HG03039 (cell line): ENCODE data around the gene HLF.

ENCODE experiments used
- ATAC-seq: cut with Tn5 transposase; IDR thresholded peaks from one replicate; pipeline ENCODE4 v1.9.1; 2021; ENCODE audit warnings: mild to moderate bottlenecking, moderate library complexity; ENCODE audit not compliant: unreplicated experiment

Gene HLF, protein sequence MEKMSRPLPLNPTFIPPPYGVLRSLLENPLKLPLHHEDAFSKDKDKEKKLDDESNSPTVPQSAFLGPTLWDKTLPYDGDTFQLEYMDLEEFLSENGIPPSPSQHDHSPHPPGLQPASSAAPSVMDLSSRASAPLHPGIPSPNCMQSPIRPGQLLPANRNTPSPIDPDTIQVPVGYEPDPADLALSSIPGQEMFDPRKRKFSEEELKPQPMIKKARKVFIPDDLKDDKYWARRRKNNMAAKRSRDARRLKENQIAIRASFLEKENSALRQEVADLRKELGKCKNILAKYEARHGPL

DNA sequence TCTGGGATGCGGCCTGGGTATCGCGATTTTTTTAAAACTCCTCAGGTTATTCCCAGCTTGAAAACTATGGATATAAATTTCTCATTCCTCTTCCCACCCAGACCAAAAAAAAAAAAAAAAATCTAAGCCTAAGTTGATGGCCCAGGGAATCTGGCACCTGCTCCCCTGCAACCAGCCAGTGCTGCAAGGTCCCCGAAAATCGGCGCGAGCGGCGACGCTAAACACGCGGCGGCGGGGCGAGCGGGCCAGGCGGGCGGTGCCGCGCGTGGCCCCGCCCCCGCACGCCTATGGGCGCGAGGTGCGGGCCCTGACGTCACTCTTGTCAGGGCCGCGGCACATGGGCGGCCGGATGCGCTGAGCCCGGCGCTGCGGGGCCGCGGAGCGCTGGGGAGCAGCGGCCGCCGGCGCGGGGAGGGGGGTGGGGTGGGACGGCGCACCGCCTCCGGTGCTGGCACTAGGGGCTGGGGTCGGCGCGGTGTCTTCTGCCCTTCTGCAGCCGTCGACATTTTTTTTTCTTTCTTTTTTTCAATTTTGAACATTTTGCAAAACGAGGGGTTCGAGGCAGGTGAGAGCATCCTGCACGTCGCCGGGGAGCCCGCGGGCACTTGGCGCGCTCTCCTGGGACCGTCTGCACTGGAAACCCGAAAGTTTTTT is at the start of gene HLF:
Gene HLF (plus strand): TSS at position 316 of the 654 bp plus-strand sequence. CDS start 525 bp downstream, outside the sequence.
- peak; percentile 88 for ATAC-seq

DNA sequence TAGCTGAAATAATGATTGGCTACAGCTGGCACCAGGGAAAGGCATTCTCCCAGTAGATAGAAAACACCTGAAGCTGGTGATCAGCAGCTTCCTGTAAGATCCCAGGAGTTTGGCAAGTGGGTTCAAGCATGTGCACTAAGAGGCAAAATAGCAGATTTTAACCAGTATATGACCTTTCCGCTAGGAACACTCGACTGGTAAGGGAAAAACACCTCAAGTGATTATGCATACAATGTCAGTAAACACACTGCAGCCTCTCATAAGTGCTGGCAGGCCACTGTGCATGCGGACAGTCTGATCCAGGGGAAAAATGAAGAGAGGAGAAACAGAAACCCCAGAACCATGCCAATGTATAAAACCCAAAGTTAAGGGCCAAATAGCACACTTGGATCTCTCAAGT is 49.0 kb upstream of the HLF start:
- ATAC-seq, result no peak

DNA sequence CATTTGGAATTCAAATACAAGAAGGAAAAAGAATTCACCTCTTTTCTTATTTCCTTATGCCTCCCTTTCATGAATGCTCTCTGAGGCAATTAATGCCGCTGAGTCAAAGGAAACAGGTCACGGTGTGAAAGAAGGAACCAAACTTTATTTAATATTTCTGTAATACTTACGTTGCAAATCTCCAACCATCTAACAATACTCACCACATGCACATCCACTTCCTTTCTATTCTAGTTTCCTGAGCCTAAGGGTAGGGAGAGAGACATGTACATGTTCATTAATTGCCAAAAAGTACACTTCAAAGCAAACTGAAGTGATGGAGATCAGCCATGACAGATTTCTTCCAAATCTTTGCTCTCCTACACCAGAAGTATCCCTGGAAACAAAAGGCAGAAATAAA is 47.9 kb upstream of the HLF start:
- no peak for ATAC-seq

GRCh38 chr17:55219459-55219858 is 45.3 kb upstream of the HLF start:
- no peak for ATAC-seq

DNA sequence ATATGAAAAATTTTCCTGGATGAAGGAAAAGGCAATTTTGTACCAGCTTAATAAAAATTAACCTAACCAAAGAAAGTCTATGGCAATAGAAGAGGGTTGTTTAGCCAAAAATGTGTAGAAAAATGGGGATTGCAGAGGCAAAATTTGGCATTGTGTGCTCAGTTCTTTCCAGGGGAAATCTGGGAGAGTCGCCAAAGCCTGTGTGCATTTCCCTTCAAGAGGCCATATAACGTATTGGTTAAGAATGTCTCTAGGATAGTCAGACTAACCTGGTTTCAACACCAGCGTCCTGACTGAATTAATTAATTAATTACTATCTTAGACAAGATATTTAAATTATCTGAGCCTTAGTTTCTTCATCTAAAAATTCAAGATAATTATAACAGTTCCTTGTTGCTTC is 44.8 kb upstream of the HLF start:
- ATAC-seq, result no peak

DNA sequence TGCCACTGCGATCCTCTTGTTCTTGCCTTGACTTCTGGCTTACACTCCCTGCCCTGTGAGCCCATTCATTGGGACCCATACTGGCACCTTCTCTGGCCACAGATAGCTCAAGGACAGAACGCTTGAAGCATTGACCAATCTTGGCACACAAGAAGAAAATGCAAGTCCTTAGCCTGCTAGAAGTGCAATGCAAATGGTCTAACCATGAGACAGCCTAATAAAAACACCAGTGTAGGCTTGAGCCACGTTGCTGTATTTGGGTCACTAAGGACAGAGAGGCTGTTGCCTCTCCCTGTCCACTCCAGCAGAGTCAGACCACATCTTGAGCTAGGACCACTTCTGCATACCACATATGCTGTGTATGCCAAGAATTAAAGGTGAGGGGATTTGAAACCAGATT is 41.2 kb upstream of the HLF start:
- no peak for ATAC-seq

- ATAC-seq, result no peak
These were observed 40.0 kb upstream of the HLF start for GRCh38 chr17:55224746-55225145.

GRCh38 chr17:55225237-55225636 is 39.5 kb upstream of the HLF start:
- no peak for ATAC-seq

DNA sequence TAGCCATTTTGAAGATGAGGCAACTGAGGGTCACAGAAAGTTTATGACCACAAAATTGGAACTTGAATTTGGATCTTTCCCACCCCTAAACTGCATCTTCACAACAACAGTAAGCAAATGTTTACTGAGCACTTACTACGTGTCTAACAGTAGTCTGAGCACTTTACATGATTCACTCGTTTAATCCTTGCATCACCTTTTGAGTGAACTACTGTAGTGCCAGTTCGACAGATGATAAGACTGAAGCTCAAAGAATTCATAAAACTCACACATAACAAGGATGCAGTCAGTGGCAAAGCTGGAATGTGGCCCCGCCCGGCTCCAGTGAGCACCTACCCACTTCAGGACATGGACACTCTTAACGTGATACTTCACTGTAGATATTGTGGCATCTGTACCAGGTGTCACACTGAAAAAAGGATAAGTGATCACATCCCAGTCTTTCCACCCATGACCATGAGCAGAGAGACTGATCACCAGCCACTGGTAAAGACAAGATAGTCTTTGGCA is 36.0 kb upstream of the HLF start:
- ATAC-seq, result no peak

DNA sequence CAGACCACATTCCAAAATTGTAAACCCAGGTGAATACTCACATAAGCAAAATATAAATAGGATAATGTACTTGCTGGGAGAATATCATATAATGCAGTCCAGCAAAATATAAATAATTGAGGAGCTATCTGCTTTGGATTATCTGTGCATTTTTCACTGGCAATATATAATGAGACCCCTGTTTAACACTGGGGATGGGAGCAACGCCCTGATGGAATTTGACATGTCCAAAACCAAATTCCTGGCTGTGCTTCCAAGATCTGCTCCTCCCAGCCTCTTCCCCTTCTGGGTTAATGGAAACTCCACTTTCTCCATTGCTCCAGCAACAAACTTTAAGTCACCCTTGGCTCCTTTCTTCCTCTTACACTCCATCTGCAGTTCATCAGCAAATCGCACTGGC is 35.5 kb upstream of the HLF start:
- ATAC-seq, result no peak

DNA sequence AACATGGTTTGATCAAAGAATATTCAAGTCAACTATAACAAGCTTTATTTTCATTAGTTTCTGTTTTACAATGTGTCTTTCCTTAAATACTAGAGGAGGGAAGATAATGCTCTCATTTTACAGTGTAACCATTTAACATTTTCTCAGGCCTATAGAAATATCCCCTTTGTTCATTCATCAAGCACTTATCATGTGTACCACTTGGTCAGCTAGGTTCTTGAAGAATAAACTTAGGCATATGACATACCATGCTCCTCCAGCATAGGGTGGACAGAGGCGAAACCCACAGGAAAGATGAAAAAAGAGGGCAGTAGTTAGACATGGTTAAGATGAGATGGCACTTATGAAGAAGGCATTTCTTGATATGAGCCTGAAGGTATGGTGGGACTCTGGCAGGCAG is 34.0 kb upstream of the HLF start:
- no peak for ATAC-seq

- no peak for ATAC-seq
These were observed 30.9 kb upstream of the HLF start for GRCh38 chr17:55233840-55234239.

DNA sequence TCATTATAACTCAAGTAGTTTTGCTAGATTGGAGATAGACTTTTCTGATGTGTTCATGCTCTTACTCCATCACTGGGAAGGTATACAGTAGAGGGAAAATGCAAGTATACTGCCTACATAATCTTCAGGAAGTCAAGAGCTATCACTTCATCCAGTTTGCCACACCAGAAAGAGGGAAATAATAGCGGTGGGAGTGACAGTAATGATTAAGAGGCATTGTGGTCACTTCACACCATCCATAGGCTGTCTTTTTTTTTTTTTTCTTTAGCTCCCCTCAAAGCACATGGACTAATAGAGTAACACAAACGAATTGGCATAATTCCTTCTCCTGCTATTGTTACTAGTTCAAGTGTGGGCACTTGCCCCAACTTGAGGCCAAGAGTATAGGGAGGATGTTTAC is 28.4 kb upstream of the HLF start:
- ATAC-seq, result no peak

DNA sequence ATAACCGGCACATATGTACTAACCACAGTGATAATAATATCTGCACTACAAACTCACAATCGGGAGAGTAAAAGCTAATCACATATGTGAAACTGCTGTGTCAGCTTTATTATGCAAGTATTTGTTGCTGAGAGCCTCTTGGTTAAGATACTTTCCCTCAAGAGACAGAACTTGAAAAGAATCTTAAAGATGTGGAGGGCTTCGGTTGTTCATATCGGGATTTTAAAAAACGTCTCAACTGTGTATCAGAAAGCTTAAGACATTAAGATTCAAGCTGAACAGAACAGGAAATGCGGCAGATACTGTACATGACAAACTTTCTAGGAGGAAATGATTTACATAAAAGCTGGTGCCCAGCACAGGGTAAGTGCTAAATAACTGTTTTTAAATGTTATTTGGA is 27.5 kb upstream of the HLF start:
- ATAC-seq, result no peak

GRCh38 chr17:55237841-55238178 is 26.9 kb upstream of the HLF start:
- no peak for ATAC-seq

GRCh38 chr17:55238179-55238930 is 26.4 kb upstream of the HLF start:
- ATAC-seq, result peak; percentile 96

- no peak for ATAC-seq
These were observed 25.8 kb upstream of the HLF start for GRCh38 chr17:55238931-55239297.

DNA sequence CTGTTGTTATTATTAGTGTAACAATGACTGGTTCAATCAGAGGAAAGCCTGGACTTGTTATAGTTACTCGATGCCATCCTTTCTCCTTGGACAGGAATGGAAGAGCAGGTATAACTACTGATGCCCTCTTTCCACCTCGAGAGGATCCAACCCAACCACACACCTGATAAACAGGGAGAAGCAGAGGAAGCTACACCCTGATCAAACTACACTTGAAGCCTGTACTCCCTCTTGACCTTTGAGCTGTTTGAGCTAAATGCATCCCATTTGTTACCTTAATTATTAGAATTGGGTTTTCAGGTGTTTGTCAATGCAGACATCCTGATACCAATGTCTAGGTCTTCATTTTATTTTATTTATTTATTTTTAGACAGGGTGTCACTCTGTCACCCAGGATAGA is 23.7 kb upstream of the HLF start:
- no peak for ATAC-seq

DNA sequence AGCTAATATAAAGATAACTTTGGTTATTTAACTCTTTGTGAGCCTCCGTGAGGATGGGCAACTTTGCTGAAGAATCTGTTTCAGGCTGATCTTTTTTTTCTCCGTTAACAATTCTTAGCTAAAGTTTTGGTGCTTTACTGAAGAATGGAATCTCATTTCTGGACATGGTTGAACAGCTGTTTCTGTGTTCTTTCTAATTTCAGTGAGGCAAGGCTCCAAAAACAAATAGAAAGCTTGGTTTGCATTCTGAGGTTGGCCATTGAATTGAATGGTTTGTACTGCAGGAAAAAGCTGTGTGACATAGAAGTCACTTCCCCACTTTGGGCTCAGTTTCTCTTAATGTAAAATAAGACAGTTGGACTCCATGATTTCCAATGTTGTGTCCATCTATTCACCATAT is 22.3 kb upstream of the HLF start:
- ATAC-seq, result no peak

- no peak for ATAC-seq
These were observed 18.8 kb upstream of the HLF start for GRCh38 chr17:55245986-55246385.

- no peak for ATAC-seq
These were observed 18.2 kb upstream of the HLF start for GRCh38 chr17:55246583-55246982.

- no peak for ATAC-seq
These were observed 16.7 kb upstream of the HLF start for GRCh38 chr17:55248077-55248476.
